GM21367 (cell line): ENCODE measurements around the gene PLCL2.

Source experiments
- ATAC-seq: cut with Tn5 transposase; IDR thresholded peaks from one replicate; pipeline ENCODE4 v1.9.1; 2021; ENCODE audit not compliant: unreplicated experiment

The PLCL2 gene

DNA sequence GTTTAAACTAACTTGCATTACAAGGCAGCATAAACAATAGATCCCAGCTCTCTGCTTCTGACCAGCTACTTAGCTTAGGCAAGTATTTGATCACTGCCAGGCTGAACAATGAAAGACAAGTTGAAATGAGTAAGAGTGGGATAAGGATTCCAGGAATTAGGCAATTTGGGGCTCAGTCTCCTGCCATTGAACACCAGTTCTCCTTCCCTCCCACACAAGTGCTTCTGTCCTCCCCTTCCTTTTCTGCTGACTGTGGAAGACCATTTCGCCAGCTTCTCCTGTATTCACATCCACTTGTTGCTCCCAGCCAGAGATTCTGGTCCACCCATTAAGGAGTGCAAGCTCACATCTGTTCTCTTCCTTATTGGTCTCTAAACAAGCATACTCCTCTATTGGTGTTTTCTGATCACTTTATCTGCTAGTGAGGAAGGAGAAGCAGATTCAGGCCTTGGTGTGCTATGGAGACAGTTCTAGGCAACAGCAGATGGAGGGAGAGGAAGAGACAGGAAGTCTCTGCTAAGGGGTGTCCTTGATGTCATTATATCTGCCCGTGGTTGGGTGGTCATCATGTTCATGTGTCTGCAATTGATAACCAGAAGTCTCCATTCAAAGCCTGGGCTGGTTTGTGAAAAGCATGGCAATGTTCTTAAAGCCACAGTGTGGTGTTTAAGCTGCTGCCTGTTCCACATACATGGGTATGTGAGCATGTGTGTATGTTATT, 121.5 kb downstream of the PLCL2 start:
- ATAC-seq, result no peak

DNA sequence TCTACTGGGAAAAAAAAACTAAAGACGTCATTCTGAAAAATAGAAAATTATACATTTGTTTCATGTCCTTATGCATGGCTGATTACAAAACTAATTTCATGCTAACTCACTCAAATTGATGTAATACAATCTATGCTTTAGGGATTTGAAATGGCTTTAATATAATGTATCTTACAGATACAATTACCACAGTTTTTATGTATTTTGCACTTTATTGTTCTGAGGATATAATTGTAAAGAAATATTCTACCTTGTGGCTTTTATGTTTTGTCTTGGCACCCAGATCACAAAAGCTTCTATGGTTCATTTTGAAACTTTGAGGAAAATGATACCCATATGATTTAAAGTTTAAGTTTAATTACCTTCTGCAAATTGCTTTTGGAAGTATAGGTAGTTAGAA, 122.5 kb downstream of the PLCL2 start:
- no peak for ATAC-seq

- no peak for ATAC-seq
These were observed 125.1 kb downstream of the PLCL2 start for GRCh38 chr3:17009826-17010225.

- no peak for ATAC-seq
These were observed 127.1 kb downstream of the PLCL2 start for GRCh38 chr3:17011728-17012338.

- no peak for ATAC-seq
These were observed 128.3 kb downstream of the PLCL2 start for GRCh38 chr3:17013050-17013449.

GRCh38 chr3:17013571-17013970, 128.8 kb downstream of the PLCL2 start:
- no peak for ATAC-seq

GRCh38 chr3:17014284-17014683, 129.5 kb downstream of the PLCL2 start:
- ATAC-seq, result no peak

- ATAC-seq, result no peak
These were observed 130.0 kb downstream of the PLCL2 start for GRCh38 chr3:17014709-17015108.

GRCh38 chr3:17021614-17022013, 136.9 kb downstream of the PLCL2 start:
- ATAC-seq, result no peak

DNA sequence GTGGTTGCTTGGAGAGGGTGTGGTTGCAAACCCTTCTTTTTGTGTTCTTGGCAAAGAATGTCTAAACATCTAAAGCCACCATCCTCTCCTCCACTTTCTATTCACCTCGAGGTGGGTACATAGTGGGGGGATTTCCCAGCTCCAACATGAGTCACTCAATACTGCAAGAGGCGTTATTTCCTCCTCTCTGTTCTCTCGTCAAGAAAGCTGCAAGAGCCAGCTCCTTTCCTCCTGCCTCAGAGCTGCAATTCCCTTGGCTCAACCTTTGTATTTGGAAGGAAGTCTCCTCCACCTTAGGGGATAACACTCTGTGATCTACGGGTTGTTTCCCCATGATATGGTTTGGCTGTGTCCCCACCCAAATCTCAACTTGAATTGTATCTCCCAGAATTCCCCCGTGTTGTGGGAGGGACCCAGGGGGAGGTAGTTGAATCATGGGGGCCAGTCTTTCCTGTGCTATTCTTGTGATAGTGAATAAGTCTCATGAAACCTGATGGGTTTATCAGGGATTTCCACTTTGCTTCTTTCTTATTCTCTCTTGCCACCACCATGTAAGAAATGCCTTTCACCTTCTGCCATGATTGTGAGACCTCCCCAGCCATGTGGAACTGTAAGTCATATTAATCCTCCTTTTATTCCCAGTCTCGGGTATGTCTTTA, 138.4 kb downstream of the PLCL2 start:
- ATAC-seq, result peak; percentile 71

DNA sequence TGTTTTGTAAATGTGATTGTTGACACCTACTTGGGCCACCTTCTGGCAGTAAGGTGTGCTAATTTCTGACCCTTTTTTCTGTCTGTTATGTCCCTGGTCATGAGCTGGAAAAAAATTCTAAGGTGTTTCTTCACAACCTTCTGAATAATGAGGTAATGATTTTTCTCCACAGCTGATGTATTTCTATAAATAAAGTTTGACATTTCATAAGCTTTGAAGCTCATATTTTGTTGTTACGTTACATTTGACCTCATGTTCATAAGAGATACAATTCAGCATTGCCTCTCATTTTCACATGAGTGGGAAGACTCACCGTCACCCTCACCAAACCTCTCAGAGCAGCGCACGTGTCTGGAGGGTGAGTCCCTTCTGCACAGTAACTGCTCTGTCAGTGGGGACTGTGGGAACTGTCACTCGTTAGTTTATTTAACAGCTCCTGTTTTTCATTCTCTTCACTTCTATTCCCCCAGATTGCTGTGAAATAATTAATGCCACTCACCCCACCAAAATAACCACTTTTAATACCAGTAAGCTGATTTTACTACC, 140.9 kb downstream of the PLCL2 start:
- no peak for ATAC-seq

DNA sequence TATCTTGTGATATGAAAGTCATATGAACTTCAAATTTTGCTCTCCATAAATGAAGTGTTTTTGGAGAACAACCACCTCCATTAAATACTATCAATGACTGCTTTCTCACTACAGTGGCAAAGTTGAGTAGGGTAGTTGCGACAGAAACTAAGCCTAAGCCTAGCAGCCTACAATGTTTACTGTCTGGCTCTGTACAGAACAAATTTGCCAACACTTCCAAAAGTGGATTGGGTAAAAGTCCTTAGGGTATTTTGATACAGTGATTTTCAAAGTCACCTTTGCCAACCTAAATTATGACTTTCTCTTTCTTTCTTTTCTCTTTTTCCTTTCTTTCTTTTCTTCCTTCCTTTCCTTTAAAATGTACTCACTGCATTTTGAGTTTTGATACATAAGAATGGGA, 142.6 kb downstream of the PLCL2 start:
- ATAC-seq, result no peak

GRCh38 chr3:17028363-17028762, 143.6 kb downstream of the PLCL2 start:
- no peak for ATAC-seq

DNA sequence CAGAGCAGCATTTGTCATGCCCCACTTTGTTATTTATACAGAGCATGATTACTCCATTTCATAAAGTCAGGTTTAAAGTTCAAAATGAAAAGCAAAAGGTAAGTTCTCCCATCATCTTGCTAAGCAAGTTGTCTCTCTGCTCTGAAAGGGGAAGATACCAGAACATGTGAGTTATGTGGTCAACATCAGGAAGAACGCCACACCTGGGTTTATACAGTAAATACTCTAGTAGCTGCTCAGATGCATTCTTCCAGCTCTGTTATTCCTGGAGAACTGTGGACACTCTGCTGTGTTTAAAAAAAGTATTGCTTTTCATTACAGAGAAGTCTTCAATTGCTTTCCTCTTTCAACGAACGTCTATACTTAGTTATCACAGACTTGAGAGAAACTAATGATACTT, 145.7 kb downstream of the PLCL2 start:
- ATAC-seq, result peak; percentile 58

- ATAC-seq, result no peak
These were observed 146.3 kb downstream of the PLCL2 start for GRCh38 chr3:17030956-17031652.

DNA sequence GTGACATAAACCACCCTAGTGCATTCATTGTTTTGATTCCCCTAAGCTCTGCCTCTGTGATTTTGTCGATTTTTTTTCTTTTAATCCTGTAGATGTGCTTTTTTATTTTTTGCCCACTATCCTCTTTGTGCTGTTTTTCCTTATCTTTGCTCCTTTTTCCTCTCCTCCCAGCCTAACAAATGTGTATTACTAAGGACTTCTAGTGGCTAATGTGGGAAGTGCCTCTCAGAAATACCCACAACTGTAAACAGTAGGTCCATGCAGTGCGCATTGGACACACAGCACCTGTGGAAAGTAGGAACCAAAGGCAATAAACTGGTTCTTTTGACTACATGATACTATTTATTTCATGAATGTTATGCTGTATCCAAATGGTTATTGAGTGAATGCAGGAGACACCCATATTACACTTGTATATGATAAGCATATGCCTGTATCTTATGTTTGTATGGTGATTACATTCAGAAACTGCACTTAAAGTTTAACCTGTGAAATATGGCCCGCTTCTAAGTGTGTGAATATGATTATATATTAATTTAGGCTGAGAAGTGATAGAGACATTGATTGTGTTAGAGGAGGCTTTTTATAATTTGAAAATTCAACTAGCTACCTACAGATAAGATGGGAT, 147.8 kb downstream of the PLCL2 start:
- ATAC-seq, result peak; percentile 63

- no peak for ATAC-seq
These were observed 148.9 kb downstream of the PLCL2 start for GRCh38 chr3:17033516-17034168.

GRCh38 chr3:17035033-17035432, 150.3 kb downstream of the PLCL2 start:
- ATAC-seq, result no peak

- no peak for ATAC-seq
These were observed 151.2 kb downstream of the PLCL2 start for GRCh38 chr3:17035966-17036365.

- ATAC-seq, result no peak
These were observed 153.4 kb downstream of the PLCL2 start for GRCh38 chr3:17038141-17038540.
